NT2/D1 (cell line): ENCODE results near the gene TCF15.

ENCODE experiments used
- YY1 ChIP-seq: IDR thresholded peaks from 2 replicates; pipeline ENCODE4 v1.6.1; 2011; ENCODE audit not compliant: insufficient read length, insufficient read depth
- ZNF274 ChIP-seq: IDR thresholded peaks from 2 replicates; pipeline ENCODE4 v1.6.1; 2011; ENCODE audit warnings: mild to moderate bottlenecking, low read depth, low read length

GRCh38 chr20:610130-611046 lies at the start of gene TCF15:
- no peak for TF ChIP-seq YY1
- TF ChIP-seq ZNF274, result no peak
